Measurements from ENCODE around the gene COG1. TPM values are rescaled to one million over a fixed set of nuclear protein-coding genes. Genes with fewer than 3 reads are reported as not detected.
A peak's percentile ranks its signal among the peaks of the same experiment; 100 is the strongest.

Gene COG1
- total and polyA plus RNA-seq, 2 donors from 2014 or later: 28.2 to 41.6 TPM

DNA sequence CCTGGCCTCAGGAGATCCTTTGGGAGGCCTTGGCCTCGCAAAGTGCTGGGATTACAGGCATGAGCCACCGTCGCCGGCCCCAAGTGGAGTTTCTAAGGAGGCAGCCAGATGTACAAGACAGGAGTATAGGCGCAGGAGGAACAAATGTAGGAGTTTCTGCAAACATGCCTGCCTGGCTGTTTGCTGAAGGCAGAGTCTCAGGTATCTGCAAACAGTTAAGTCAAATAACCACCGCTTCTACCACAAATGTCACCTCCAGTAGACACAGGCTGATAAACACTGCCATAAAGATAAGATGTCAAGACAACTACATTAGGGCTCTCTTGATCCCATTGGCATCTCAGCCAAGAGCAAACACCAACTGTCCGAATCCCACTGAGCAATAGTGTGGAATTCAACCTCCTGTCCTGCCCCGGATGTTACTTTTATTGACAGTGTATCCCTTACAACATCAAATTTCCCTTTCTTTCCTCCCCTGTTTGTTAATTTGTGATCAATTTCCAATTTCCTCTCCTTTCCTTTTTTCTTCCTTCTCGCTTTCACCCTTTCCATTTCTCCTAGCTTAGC lies 5.6 kb upstream of the COG1 start:
- TF ChIP-seq, protein P1, sequence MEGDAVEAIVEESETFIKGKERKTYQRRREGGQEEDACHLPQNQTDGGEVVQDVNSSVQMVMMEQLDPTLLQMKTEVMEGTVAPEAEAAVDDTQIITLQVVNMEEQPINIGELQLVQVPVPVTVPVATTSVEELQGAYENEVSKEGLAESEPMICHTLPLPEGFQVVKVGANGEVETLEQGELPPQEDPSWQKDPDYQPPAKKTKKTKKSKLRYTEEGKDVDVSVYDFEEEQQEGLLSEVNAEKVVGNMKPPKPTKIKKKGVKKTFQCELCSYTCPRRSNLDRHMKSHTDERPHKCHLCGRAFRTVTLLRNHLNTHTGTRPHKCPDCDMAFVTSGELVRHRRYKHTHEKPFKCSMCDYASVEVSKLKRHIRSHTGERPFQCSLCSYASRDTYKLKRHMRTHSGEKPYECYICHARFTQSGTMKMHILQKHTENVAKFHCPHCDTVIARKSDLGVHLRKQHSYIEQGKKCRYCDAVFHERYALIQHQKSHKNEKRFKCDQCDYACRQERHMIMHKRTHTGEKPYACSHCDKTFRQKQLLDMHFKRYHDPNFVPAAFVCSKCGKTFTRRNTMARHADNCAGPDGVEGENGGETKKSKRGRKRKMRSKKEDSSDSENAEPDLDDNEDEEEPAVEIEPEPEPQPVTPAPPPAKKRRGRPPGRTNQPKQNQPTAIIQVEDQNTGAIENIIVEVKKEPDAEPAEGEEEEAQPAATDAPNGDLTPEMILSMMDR (IDR thresholded peaks at IDR 0.05; ENCODE audit: borderline replicate concordance, extremely low read depth, insufficient read depth): no peak
- Histone ChIP-seq H3K27me3 (ENCODE audit: control insufficient read depth, insufficient read depth, low read length) (no peaks in the 10 kb centered on the region), H3K4me1 (ENCODE audit: control insufficient read depth in 2 of 3, insufficient read depth in 2 of 3, low read depth in 1 of 3, low read length in 3 of 3) (peaks cover 0 to 3% (median 0%) of the 10 kb centered on the region in 3 donors), H3K9me3 (ENCODE audit: control insufficient read depth in 2 of 3, insufficient read depth in 1 of 3, low read length in 3 of 3) (no peaks in the 10 kb centered on the region), H3K9ac (ENCODE audit: low read length in 3 of 3) (no peak overlapping the region), H3K4me3 (ENCODE audit: low read length in 3 of 3) (no peak overlapping the region), H3K27ac (ENCODE audit: low read depth in 2 of 2, low read length in 2 of 2) (no peak overlapping the region), H3K36me3 (ENCODE audit: control insufficient read depth in 2 of 3, insufficient read depth in 3 of 3, low read length in 3 of 3) (no peaks in the 10 kb centered on the region)
- FAIRE-seq: no peak
- DNase-seq: no peak
- intact Hi-C loops (cut with DNase I): no loop called here

DNA sequence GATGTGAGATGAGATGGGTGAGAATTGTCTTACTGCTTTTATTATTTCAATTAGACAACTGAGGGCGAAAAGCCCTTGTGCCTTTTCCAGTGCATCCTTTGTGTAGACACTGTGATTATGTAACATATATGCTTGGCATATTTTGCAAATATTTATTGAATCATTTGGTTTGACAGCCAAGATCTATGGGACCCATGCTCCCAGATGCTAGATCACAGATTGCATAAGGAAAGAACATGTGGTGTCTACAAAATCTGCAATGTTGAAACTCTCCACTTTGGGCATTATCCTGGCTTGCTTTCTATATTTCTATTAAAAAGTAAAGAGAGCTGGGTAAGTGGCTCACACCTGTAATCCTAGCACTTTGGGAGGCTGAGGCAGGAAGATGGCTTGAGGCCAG lies 4.8 kb upstream of the COG1 start:
- H3K9me3 ChIP-seq (ENCODE audit: control insufficient read depth in 2 of 3, insufficient read depth in 1 of 3, low read length in 3 of 3): no peaks in the 10 kb centered on the region
- H3K27me3 ChIP-seq (ENCODE audit: control insufficient read depth, insufficient read depth, low read length): no peaks in the 10 kb centered on the region
- TF ChIP-seq, protein P1 (IDR thresholded peaks at IDR 0.05; ENCODE audit: borderline replicate concordance, extremely low read depth, insufficient read depth): no peak
- H3K9ac ChIP-seq (ENCODE audit: low read length in 3 of 3): no peak overlapping the region
- no peak overlapping the region for H3K4me3 ChIP-seq (ENCODE audit: low read length in 3 of 3)
- no peaks in the 10 kb centered on the region for H3K4me1 ChIP-seq (ENCODE audit: control insufficient read depth in 2 of 3, insufficient read depth in 2 of 3, low read depth in 1 of 3, low read length in 3 of 3)
- intact Hi-C loops (cut with DNase I): no loop called here
- no peak overlapping the region for H3K27ac ChIP-seq (ENCODE audit: low read depth in 2 of 2, low read length in 2 of 2)
- no peak for FAIRE-seq
- DNase-seq: no peak
- no peaks in the 10 kb centered on the region for H3K36me3 ChIP-seq (ENCODE audit: control insufficient read depth in 2 of 3, insufficient read depth in 3 of 3, low read length in 3 of 3)

DNA sequence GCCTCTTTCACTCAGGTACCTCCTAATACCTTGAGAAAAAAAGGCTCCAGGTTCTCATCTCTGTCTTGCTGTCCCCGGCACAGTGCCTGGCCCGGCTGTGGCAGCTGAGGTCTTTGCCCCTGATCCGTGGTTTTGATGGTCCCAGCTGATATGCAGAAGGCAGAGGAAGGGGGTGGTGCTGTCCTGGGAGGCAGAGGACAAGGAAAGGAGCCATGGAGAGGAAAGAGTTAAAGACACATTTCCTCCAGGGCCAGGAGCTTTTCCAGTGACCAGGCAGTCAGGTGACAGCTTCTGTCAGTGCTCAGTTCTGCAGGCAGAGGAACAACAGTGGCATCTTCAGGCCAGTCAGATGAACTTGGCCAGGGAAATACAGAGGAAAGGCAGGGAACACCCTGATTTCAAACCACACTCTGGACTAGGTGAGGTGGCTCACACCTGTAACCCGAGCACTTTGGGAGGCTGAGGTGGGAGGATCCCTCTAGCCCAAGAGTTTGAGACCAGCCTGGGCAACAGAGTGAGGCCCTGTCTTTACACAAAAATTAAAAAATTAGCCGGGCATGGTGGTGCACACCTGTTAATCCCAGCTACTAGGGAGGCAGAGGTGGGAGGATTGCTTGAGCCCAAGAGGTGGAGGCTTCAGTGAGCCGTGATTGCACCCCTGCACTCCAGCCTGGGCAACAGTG lies 3.3 kb upstream of the COG1 start:
- Histone ChIP-seq H3K27me3 (ENCODE audit: control insufficient read depth, insufficient read depth, low read length) (no peaks in the 10 kb centered on the region), H3K27ac (ENCODE audit: low read depth in 2 of 2, low read length in 2 of 2) (no peak overlapping the region), H3K9me3 (ENCODE audit: control insufficient read depth in 2 of 3, insufficient read depth in 1 of 3, low read length in 3 of 3) (no peaks in the 10 kb centered on the region), H3K9ac (ENCODE audit: low read length in 3 of 3) (no peak overlapping the region), H3K4me1 (ENCODE audit: control insufficient read depth in 2 of 3, insufficient read depth in 2 of 3, low read depth in 1 of 3, low read length in 3 of 3) (peaks cover 0 to 5% (median 4%) of the 10 kb centered on the region in 3 donors), H3K36me3 (ENCODE audit: control insufficient read depth in 2 of 3, insufficient read depth in 3 of 3, low read length in 3 of 3) (no peaks in the 10 kb centered on the region), H3K4me3 (ENCODE audit: low read length in 3 of 3) (no peak overlapping the region)
- intact Hi-C loops (cut with DNase I): loop anchor here (10.0 kb wide), 1 partner anchor 55 kb away; no protein-coding TSS in a partner anchor
- no peak for FAIRE-seq
- TF ChIP-seq, protein P1 (IDR thresholded peaks at IDR 0.05; ENCODE audit: borderline replicate concordance, extremely low read depth, insufficient read depth): peak; percentile 71
- peak in 4 of 5 donors; percentile 62 to 78 (median 72) for DNase-seq

Data from kidney (tissue), 14 donors.